HCT116 (cell line): ENCODE data around the gene SEMA4D.

ENCODE experiments used
- CTCF ChIP-seq, 3 experiments: fragments of 200-600 bp in 1 of 3; sonication (generic) in 1 of 3; IDR thresholded peaks in 2 of 3; conservative IDR thresholded peaks in 1 of 3; 2 replicates each; pipeline ENCODE4 v1.5.1; 2012 to 2017; ENCODE audit warnings: low read depth in 2 of 3, low read length in 2 of 3, antibody characterized with exemption in 1 of 3, borderline replicate concordance in 1 of 3, control low read depth in 1 of 3, mild to moderate bottlenecking in 1 of 3, mixed read lengths in 1 of 3, mixed run types in 1 of 3, moderate library complexity in 1 of 3; ENCODE audit not compliant: insufficient read depth in 1 of 3
- POLR2A ChIP-seq: IDR thresholded peaks from 2 replicates; pipeline ENCODE4 v1.7.0; 2011; ENCODE audit warnings: borderline replicate concordance; ENCODE audit not compliant: insufficient read depth, insufficient read length; ENCODE audit errors: extremely low read depth
- REST ChIP-seq: IDR thresholded peaks from 2 replicates; pipeline ENCODE4 v1.6.1; 2012; ENCODE audit warnings: low read depth
- SP1 ChIP-seq: IDR thresholded peaks from 2 replicates; pipeline ENCODE4 v1.6.1; 2012; ENCODE audit warnings: low read depth

- TF ChIP-seq SP1 (no peak), POLR2A (no peak), CTCF (IDR thresholded peaks at IDR 0.05 in 2 of 3, conservative IDR thresholded peaks at IDR 0.05 in 1 of 3; ENCODE audit: borderline replicate concordance in 1 of 3, insufficient read depth in 1 of 3, low read depth in 2 of 3, low read length in 2 of 3) (no peak), REST (no peak)
Measured at GRCh38 chr9:89502671-89503070, 4.8 kb upstream of the SEMA4D start.
